Neutrophil (primary cell): Measurements from ENCODE around the gene GPRIN1.

Experiments
- H3K27ac ChIP-seq: fragments of 200-600 bp; sonication (generic); 2 replicates; pipeline ENCODE4 v1.5.1; 2016; ENCODE audit warnings: mild to moderate bottlenecking, moderate library complexity
- H3K27me3 ChIP-seq: fragments of 200-600 bp; sonication (generic); 2 replicates; pipeline ENCODE4 v1.6.0; 2016; ENCODE audit warnings: mild to moderate bottlenecking
- H3K36me3 ChIP-seq: fragments of 200-600 bp; sonication (generic); 2 replicates; pipeline ENCODE4 v1.5.1; 2017
- H3K4me1 ChIP-seq, 2 experiments: fragments of 200-600 bp in 1 of 2; sonication (generic) in 1 of 2; 1 replicate in 1 of 2; 2 replicates in 1 of 2; pipeline versions ENCODE4 v1.5.1 to v1.6.1; 2013 to 2016; ENCODE audit warnings: low read depth in 1 of 2, low read length in 1 of 2, mild to moderate bottlenecking in 1 of 2, moderate library complexity in 1 of 2; ENCODE audit not compliant: control insufficient read depth in 1 of 2, insufficient read depth in 1 of 2
- H3K4me3 ChIP-seq, 2 experiments: fragments of 200-600 bp in 1 of 2; sonication (generic) in 1 of 2; 1 replicate in 1 of 2; 2 replicates in 1 of 2; pipeline ENCODE4 v1.5.1; 2013 to 2016; ENCODE audit warnings: low read depth in 1 of 2, low read length in 1 of 2, mild to moderate bottlenecking in 1 of 2, moderate library complexity in 1 of 2
- H3K9me3 ChIP-seq: fragments of 200-600 bp; sonication (generic); 2 replicates; pipeline ENCODE4 v1.5.1; 2016
- CTCF ChIP-seq: fragments of 200-600 bp; sonication (generic); IDR thresholded peaks from 2 replicates; pipeline ENCODE4 v1.5.1; 2016; ENCODE audit warnings: antibody characterized with exemption

GPRIN1 gene

DNA sequence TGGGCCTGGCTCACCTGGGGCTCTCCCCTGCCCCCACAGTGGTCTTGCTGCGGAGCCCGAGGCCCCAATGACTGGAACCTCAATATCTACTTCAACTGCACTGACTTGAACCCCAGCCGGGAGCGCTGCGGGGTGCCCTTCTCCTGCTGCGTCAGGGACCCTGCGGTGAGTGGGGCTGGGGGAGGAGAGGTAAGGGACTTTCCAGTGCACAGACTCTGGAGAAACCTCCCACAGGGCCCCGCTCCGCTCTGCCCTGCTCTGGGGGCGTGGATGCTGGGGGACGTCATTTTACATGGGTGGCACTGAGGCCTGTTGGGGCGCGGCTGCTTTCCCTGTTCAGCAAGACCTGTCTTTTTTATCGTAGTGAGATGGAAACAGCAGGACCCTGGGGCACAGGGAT, 44.9 kb upstream of the GPRIN1 start:
- peaks cover 6% of the 10 kb centered on the region for H3K27me3 ChIP-seq
- no peak overlapping the region for H3K27ac ChIP-seq
- H3K4me3 ChIP-seq = no peak overlapping the region
- H3K4me1 ChIP-seq = peaks cover 4 to 12% of the 10 kb centered on the region in 2 experiments
- H3K9me3 ChIP-seq = no peaks in the 10 kb centered on the region
- no peaks in the 10 kb centered on the region for H3K36me3 ChIP-seq
- no peak for TF ChIP-seq CTCF

DNA sequence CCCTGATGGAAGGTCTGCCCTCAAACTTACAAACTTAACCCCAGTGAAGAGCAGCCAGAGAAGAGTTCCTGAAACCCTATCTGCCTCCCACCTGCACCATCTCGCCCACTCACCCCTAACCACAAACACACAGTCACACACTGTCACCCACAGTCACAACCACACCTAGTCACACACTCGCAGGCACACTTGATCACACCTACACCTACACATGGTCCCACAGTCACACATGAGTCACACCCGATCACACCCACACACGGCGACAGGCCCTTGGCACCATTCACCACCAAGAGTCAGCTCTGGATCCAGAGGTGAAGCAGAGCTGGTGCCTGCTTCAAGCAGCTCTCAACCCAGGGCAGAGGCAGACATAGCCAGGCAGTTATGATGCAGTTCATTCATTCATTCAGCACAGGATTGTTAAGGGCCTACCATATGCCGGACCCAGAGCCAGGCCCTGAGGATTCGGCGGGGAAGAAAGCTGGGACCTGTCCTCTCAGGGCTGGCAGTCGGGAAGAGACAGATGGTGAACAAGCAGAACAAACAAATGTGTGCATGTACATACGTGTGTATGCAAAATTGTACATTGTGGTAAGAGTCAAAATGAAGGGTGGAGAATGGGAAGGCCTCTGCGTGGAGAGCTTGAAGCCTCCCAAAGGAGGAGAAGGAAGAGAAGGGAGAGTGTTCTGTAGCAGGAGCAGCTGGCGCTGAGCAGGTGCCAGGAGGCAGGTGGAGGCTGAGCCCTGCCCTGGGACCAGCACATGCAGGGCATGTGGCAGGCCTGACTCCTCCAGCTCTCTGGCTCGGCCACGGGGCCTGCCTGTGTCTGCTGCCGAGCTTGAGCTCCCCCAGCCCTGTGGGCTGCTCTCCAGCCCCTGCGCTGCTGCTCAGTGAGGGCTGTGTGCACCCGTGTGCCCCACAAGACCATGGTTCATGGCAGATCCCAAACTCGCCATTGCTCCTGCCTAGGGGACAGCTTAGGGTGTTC, 43.7 kb upstream of the GPRIN1 start:
- no peak for TF ChIP-seq CTCF
- no peaks in the 10 kb centered on the region for H3K36me3 ChIP-seq
- peaks cover 0 to 6% of the 10 kb centered on the region in 2 experiments for H3K4me1 ChIP-seq
- peaks cover 16% of the 10 kb centered on the region for H3K27me3 ChIP-seq
- no peak overlapping the region for H3K27ac ChIP-seq
- H3K9me3 ChIP-seq = no peaks in the 10 kb centered on the region
- H3K4me3 ChIP-seq = no peak overlapping the region

- H3K4me3 ChIP-seq = no peak overlapping the region
- TF ChIP-seq CTCF = no peak
- H3K36me3 ChIP-seq = no peaks in the 10 kb centered on the region
- H3K27ac ChIP-seq = no peak overlapping the region
- H3K27me3 ChIP-seq = peaks cover 32% of the 10 kb centered on the region
- H3K9me3 ChIP-seq = no peaks in the 10 kb centered on the region
- H3K4me1 ChIP-seq = peaks cover 4 to 9% of the 10 kb centered on the region in 2 experiments
These were observed 42.2 kb upstream of the GPRIN1 start for GRCh38 chr5:176652136-176652535.

DNA sequence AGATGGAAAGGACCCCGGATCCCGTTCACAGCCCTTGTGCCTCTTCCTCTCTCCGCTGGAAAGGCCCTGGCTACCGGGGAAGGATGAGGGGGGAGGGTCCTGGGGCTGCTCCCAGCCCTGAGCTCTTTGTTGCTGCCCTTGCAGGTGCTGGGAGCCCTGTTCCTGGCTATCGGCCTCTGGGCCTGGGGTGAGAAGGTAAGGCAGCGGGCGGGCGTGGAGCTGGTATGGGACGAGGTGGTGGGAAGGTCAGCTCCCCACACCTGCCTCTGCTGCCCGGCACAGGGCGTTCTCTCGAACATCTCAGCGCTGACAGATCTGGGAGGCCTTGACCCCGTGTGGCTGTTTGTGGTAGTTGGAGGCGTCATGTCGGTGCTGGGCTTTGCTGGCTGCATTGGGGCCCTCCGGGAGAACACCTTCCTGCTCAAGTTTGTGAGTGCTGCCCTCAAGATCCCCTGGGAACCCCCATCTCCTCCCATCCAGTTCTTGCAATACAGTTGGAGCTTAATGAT, 41.6 kb upstream of the GPRIN1 start:
- TF ChIP-seq CTCF = no peak
- Histone ChIP-seq H3K36me3 (no peaks in the 10 kb centered on the region), H3K9me3 (no peaks in the 10 kb centered on the region), H3K27ac (no peak overlapping the region), H3K4me3 (no peak overlapping the region), H3K4me1 (peaks cover 11 to 15% of the 10 kb centered on the region in 2 experiments), H3K27me3 (peaks cover 35% of the 10 kb centered on the region)

DNA sequence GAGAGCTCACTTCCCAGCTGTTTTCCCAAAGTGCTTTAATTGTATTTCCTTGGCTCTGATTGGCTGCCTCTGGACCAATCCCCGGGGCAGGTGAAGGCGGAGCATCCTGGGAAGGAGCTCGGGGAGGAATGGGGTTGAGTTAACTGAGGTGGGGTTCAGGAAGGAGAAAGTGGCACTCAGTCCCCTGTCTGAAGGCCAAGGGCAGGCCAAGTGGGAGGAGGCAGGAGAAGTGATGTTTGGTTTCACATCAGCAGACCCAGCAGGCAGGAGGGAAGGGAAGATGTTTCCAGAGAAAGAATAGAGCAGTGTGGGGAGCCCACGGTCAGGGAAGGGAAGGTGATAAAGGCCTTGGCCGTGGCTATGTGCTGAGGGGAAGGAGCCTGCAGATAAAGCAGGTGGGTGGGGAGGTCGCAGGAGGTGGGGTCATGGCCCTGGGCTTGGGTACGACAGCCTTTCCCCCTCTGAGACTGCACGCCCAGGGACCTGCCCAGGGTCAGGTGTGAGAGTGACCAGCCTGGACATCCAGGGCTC, 40.5 kb upstream of the GPRIN1 start:
- H3K36me3 ChIP-seq = no peaks in the 10 kb centered on the region
- no peak overlapping the region for H3K27ac ChIP-seq
- H3K27me3 ChIP-seq = peaks cover 43% of the 10 kb centered on the region
- H3K4me3 ChIP-seq = no peak overlapping the region
- H3K9me3 ChIP-seq = no peaks in the 10 kb centered on the region
- TF ChIP-seq CTCF = no peak
- H3K4me1 ChIP-seq = peaks cover 13 to 16% of the 10 kb centered on the region in 2 experiments
